Lung (tissue), 12 donors: ENCODE results near the gene CEP131. TPM values are rescaled to one million over a fixed set of nuclear protein-coding genes. Genes with fewer than 3 reads are reported as not detected.

Source experiments
- ATAC-seq: fragments of 200-7000 bp; cut with Tn5 transposase; one replicate; pipeline ENCODE4 v1.9.1; 2020; ENCODE audit warnings: moderate number of reproducible peaks; ENCODE audit not compliant: insufficient read depth, low FRiP score
- DNase-seq, 3 donors: peaks; one replicate each; pipeline ENCODE4 v3.0.0-alpha.2; 2013 to 2017
- H3K27ac ChIP-seq, 2 donors: one replicate each; pipeline ENCODE4 v1.5.1; 2013; ENCODE audit warnings: mild to moderate bottlenecking in 2 of 2, moderate library complexity in 2 of 2, control low read depth in 1 of 2, inconsistent platforms in 1 of 2, low read depth in 1 of 2, low read length in 1 of 2
- H3K27me3 ChIP-seq, 3 donors: one replicate each; pipeline ENCODE4 v1.5.1; 2013; ENCODE audit warnings: low read length in 2 of 3; ENCODE audit not compliant: control insufficient read depth in 3 of 3, insufficient read depth in 3 of 3
- H3K36me3 ChIP-seq, 4 donors: one replicate each; pipeline ENCODE4 v1.5.1; 2013; ENCODE audit warnings: low read length in 4 of 4, mild to moderate bottlenecking in 1 of 4, moderate library complexity in 1 of 4; ENCODE audit not compliant: control insufficient read depth in 4 of 4, insufficient read depth in 4 of 4
- H3K4me1 ChIP-seq, 5 donors: one replicate each; pipeline ENCODE4 v1.5.1; 2013; ENCODE audit warnings: low read length in 5 of 5, mild to moderate bottlenecking in 2 of 5, moderate library complexity in 1 of 5; ENCODE audit not compliant: control insufficient read depth in 5 of 5, insufficient read depth in 5 of 5
- H3K4me3 ChIP-seq: one replicate; pipeline ENCODE4 v1.5.1; 2013; ENCODE audit warnings: mild to moderate bottlenecking, control low read depth, moderate library complexity
- H3K9ac ChIP-seq, 2 donors: one replicate each; pipeline ENCODE4 v1.5.1; 2013; ENCODE audit warnings: low read length in 2 of 2, control low read depth in 1 of 2; ENCODE audit not compliant: insufficient read depth in 1 of 2
- H3K9me3 ChIP-seq, 4 donors: one replicate each; pipeline ENCODE4 v1.5.1; 2013; ENCODE audit warnings: low read length in 3 of 4, mild to moderate bottlenecking in 1 of 4, moderate library complexity in 1 of 4; ENCODE audit not compliant: control insufficient read depth in 4 of 4, insufficient read depth in 3 of 4
- WGBS, 2 donors: extraction: QIAGEN DNeasy Blood & Tissue Kit; methylation state at CpG; one replicate each; pipeline ENCODE4 v1.1.7; 2013; 5-methylcytosine and 5-hydroxymethylcytosine counted together
- polyA plus RNA-seq, 2 donors: library from polyadenylated mRNA; stranded (reverse); fragments of 200-250 nt; gene quantifications; one replicate each; pipeline ENCODE4 v1.2.1, GENCODE V29; 2013
- total RNA-seq, 2 donors: library from RNA; depleted of rRNA in 1 of 2; stranded (reverse); fragments of >200 nt in 1 of 2; gene quantifications; one replicate each; pipeline ENCODE4 v1.2.1, GENCODE V29; 2014 to 2021
- TF ChIP-seq, protein P1 (sequence below): IDR thresholded peaks from 2 replicates; pipeline ENCODE4 v1.5.1; 2012; ENCODE audit warnings: mild to moderate bottlenecking; ENCODE audit errors: control extremely low read depth, extremely low read depth
- donor health status: control.
- donor health status: control.
- donor health status: Bipolar disorder and iron deficiency.
- donor health status: healthy.
- donor health status: DM: yes; HTN: yes; CAD: no.

CEP131 gene
- total and polyA plus RNA-seq, 4 donors: 7.0 to 14.5 (median 10.9) TPM

- Histone ChIP-seq H3K27ac (no peak overlapping the region), H3K9me3 (peaks cover 0 to 4% (median 0%) of the 10 kb centered on the region in 4 donors), H3K9ac (no peak overlapping the region), H3K27me3 (no peaks in the 10 kb centered on the region), H3K4me3 (no peak overlapping the region), H3K4me1 (peaks cover 0 to 7% (median 0%) of the 10 kb centered on the region in 5 donors), H3K36me3 (no peaks in the 10 kb centered on the region)
- TF ChIP-seq, protein P1, sequence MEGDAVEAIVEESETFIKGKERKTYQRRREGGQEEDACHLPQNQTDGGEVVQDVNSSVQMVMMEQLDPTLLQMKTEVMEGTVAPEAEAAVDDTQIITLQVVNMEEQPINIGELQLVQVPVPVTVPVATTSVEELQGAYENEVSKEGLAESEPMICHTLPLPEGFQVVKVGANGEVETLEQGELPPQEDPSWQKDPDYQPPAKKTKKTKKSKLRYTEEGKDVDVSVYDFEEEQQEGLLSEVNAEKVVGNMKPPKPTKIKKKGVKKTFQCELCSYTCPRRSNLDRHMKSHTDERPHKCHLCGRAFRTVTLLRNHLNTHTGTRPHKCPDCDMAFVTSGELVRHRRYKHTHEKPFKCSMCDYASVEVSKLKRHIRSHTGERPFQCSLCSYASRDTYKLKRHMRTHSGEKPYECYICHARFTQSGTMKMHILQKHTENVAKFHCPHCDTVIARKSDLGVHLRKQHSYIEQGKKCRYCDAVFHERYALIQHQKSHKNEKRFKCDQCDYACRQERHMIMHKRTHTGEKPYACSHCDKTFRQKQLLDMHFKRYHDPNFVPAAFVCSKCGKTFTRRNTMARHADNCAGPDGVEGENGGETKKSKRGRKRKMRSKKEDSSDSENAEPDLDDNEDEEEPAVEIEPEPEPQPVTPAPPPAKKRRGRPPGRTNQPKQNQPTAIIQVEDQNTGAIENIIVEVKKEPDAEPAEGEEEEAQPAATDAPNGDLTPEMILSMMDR: no peak
- DNase-seq (peak in 2 of 3 donors; percentile 13 to 26), ATAC-seq (no peak)
- 76 to 80% methylated on average over 17 of the region's 17 CpGs for WGBS, 2 donors
These were observed 69.4 kb downstream of the CEP131 start for GRCh38 chr17:81153340-81153803.

DNA sequence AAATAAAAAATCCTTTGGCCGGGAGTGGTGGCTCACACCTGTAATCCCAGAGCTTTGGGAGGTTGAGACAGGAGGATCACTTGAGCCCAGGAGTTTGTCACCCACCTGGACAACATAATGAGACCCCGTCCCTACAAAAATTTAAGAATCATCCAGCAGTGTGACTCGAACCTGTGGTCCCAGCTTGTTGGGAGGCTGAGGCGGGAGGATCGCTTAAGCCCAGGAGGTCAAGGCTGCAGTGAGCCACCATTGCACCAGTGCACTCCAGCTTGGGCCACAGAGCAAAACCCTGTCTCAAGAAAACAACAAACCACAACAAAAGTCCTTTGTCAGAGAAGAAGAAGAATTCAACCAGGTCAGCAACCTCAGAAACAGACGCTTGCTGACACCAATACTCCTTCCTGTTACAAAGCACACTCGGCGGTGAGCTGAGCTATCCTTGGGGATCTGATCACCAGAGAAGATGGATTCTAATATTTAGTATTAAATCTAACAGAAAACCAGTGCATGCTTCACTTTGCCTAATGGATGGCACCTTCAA lies 70.4 kb downstream of the CEP131 start:
- no peak overlapping the region for H3K27ac ChIP-seq
- WGBS, 2 donors: 66 to 78% methylated on average over 8 of the region's 8 CpGs
- DNase-seq: no peak
- H3K27me3 ChIP-seq: no peaks in the 10 kb centered on the region
- ATAC-seq: no peak
- peaks cover 0 to 4% (median 0%) of the 10 kb centered on the region in 4 donors for H3K9me3 ChIP-seq
- no peaks in the 10 kb centered on the region for H3K36me3 ChIP-seq
- H3K9ac ChIP-seq: no peak overlapping the region
- no peak overlapping the region for H3K4me3 ChIP-seq
- peaks cover 0 to 7% (median 0%) of the 10 kb centered on the region in 5 donors for H3K4me1 ChIP-seq
- TF ChIP-seq, protein P1: no peak

- peaks cover 0 to 7% (median 0%) of the 10 kb centered on the region in 5 donors for H3K4me1 ChIP-seq
These were observed 71.5 kb downstream of the CEP131 start for GRCh38 chr17:81151278-81151677.

More at GRCh38 chr17:81151278-81151677, 71.5 kb downstream of the CEP131 start:
- DNase-seq (no peak), ATAC-seq (no peak)
- TF ChIP-seq, protein P1: no peak
- 46 to 70% methylated on average over 12 of the region's 13 CpGs for WGBS, 2 donors
- Histone ChIP-seq H3K36me3 (no peaks in the 10 kb centered on the region), H3K27ac (peak overlapping the region in 1 of 2 donors; percentile 35), H3K4me3 (no peak overlapping the region), H3K9ac (no peak overlapping the region), H3K9me3 (peaks cover 0 to 4% (median 0%) of the 10 kb centered on the region in 4 donors), H3K27me3 (no peaks in the 10 kb centered on the region)
